IPS DF 19.7 (cell line): ENCODE data around the gene WDR18.

Experiments used
- DNase-seq: peaks from one replicate; pipeline ENCODE4 v3.0.0-alpha.2; 2013; ENCODE audit warnings: low read depth, low spot score

Gene WDR18

GRCh38 chr19:984165-984967 is at the start of gene WDR18:
TSS of gene WDR18 (plus strand) at chr19:984345. CDS start at chr19:984354, 9 bp downstream.
- no peak for DNase-seq

GRCh38 chr19:934865-935479 is 49.2 kb upstream of the WDR18 start:
- DNase-seq, result no peak

DNA sequence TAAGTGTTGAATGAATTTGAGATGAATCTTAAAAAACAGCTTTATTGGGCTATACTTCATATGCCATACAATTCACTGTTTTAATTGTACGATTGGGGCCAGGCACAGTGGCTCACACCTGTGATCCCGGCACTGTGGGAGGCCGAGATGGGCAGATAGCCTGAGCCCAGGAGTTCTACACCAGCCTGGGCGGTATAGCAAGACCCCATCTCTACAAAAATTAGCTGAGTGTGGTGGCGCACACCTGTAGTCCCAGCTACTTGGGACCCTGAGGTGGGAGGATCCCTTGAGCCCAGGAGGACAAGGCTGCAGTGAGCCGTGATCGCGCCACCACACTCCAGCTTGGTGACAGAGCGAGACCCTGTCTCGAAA is 48.0 kb upstream of the WDR18 start:
- DNase-seq, result no peak

- no peak for DNase-seq
Observed at GRCh38 chr19:937259-937694, 46.9 kb upstream of the WDR18 start.

DNA sequence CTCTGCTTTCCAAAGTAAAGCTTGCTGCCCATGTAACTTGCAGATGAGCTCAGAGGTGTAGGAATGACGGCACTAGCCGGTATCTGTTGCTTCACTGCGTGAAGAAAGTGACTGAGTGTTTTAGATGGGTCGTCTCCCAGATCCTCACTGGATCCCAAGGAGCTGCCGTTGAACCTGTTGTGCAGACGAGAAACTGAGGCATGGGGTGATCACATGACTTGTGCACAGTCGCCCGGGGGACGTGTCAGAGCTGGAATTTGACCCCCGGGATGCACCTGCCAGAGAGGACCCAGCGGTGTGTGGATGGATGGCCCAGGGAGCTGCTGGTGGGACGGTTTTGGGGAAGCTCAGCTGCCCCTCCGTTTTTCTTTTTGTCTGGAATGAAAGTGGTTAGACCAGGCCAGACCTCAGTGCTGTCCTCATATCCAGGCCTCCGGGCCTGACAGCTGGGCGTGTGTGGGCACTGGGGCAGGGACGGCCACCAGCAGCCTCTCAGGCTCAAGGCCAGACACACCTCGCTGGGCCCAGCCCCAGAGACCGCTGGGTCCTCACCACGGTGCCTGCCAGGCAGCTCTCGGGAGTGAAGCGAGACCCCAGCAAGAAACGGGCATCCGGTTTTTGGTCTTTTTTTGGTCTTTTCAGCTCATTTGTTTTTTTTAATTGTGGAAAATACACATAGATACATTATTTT is 45.8 kb upstream of the WDR18 start:
- DNase-seq, result no peak

DNA sequence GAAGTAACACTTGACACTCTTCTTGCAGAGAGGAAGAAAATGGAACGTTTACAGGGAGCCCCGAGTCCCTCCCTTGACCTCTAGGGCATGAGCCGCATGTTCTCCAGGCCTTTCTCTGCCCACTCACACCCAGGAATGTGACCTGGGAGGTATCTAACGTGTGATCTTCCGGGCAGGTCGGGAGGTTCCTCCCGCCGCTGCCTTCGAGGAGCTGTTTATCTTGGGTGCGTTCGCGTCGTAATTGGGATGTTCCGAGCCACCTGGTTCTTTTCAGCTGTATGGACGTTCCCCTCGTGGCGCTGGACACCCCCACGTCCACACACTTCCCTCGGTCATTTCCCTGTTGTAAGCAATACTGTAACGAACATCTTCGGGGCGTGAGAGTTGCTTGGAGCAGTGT is 44.7 kb upstream of the WDR18 start:
- DNase-seq, result no peak

DNA sequence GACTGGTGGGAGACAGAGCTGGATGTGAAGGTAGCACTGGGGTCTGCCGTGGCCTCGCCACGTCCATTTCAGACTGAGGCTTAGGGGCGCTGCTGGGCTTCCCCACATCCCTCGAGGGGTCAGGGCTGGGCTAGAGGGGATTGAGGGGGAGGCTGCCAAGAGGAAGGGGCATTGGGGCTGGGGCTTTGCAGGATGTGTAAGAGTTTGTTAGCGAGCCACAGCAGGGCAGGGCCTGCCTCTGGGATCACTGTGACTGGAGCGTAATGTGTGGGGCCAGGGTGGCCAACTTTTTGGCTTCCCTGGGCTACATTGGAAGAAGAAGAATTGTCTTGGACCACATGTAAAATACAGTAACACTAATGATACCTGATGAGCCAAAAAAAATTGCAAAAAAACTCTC is 44.2 kb upstream of the WDR18 start:
- DNase-seq, result no peak

- no peak for DNase-seq
Observed at GRCh38 chr19:940591-941291, 43.4 kb upstream of the WDR18 start.

DNA sequence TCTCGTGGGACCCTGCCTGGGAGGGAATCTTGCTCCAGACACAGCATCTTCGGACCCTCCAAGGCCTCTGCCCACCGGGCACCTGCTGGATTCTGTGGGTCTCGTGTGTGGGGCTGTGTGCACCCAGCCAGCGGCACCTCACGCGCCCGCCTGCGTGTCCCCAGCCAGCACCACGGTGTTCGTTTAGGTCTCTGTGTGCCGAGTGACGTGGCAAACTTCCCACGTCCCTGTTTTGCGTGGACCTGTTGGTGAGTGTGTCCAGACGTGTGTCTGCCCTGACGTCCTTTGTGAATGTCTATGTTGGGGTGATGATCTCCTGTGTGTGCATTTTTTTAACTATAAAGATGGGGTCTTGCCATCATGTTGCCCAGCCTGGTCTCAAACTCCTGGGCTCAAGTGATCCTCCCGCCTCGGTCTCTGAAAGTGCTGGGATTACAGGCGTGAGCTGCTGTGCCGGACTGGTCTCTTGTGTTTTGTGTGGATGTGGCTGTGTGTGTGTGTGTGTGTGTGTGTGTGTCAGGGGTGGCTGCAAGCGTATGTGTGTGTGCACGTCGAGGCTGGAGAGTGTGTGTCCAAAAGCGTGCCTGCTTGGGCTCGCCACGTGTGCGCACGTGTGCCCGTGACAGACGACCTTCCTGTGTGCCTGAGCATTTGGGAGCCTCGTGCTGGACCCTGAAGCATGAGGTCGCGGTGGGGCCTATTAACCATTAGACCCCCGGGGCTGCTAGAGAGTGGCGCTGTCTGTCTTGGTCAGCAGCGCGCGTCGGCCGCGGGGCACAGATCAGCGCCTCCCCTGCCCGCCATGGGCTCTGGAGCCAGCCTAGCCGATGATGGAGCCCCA is 42.6 kb upstream of the WDR18 start:
- DNase-seq, result no peak

GRCh38 chr19:942133-942645 is 42.0 kb upstream of the WDR18 start:
- DNase-seq, result no peak

GRCh38 chr19:943551-944170 is 40.5 kb upstream of the WDR18 start:
- no peak for DNase-seq

- no peak for DNase-seq
Observed at GRCh38 chr19:944171-944567, 40.0 kb upstream of the WDR18 start.

DNA sequence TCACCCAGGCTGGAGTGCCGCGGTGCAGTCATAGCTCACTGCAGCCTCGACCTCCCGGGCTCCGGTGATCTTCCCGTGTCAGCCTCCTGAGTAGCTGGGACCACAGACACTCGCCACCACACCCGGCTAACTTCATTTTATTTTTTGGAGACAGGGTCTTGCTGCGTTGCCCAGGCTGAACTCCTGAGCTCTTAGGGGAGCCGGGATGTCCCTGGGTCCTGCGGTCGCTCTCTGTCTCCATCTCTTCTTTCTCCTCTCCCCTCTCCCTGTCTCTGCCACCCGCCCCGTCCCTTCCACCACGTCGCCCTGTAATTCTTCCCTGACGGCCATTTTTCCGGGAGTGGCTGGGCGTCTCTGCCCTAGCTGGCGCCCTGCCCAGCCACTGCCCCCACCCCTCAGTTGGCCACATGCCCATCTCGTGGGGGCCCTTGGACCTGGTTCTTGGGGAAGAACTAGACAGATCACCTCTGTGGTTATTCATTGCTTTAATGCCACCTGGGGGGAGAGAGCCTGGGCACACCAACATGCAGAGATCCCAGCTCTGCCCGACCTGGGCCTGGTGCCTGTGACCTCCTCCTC is 39.4 kb upstream of the WDR18 start:
- no peak for DNase-seq

DNA sequence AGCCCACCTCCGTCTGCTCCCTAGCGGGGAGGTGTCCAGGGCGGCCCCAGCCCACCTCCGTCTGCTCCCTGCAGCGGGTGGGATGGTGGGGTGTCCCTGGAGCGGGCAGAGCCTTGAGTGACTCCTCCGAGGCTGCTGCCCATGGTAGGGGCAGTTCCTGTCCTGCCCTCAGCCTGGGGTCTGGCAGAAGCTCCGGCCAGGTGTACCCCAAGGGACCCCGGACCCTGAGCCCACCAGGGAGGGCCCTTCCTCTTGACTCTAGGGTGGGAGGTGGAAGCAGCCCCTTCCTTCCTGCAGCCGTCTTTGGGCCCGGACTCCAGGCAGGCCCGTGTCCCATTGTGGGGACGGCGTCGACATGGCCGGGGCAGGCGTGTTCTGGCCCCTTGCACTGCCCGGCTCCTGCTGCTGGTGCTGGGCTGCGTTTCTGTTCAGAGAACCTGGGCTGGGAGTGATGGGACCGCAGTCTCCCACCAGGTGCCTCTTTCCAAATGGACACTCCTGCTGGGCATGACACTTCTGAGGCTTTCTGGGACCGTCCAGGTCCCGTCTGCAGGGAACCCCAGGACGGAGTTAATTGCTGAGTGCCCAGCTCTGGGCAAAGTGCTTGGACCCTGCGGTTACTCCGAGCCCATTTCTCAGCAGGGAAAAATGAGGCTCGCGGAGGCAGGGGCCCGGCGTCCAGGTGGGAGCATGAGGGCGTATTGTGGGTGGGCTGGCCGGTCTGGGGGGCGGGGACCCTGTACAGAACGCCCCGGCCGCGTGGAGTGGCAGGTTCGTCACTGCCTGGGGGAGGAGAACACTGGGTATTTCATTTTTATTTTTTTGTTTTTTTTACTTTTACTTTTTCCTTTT is 38.5 kb upstream of the WDR18 start:
- DNase-seq, result no peak

DNA sequence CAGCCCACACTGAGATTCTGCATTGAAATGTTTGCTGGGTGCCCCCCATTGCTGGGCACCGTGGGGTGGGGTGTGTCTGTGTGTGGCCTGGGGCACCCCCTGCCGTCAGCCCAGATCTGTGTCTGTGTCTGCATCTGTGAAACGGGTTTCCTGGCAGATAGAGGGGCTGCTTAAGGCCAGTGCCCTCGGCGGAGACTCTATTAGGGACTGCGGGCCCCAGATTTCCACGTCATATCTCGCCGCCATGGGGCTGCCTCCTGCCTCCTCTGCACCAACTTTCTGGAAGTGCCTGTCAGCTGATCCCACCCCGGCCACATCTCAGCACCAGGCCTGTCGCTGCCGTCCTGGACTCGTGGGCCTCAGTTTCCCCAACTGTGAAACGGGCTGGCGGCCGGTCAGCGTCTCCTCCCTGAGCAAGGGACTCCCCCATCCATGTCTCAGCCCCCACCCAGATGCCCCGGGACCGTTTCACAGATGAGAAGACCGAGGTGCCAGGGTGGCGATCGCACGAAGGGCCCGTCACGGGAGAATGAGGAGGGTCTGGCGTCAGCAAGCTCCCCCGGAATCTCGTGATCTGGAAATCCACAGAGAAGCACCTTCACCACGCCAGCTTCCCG is 36.9 kb upstream of the WDR18 start:
- no peak for DNase-seq

DNA sequence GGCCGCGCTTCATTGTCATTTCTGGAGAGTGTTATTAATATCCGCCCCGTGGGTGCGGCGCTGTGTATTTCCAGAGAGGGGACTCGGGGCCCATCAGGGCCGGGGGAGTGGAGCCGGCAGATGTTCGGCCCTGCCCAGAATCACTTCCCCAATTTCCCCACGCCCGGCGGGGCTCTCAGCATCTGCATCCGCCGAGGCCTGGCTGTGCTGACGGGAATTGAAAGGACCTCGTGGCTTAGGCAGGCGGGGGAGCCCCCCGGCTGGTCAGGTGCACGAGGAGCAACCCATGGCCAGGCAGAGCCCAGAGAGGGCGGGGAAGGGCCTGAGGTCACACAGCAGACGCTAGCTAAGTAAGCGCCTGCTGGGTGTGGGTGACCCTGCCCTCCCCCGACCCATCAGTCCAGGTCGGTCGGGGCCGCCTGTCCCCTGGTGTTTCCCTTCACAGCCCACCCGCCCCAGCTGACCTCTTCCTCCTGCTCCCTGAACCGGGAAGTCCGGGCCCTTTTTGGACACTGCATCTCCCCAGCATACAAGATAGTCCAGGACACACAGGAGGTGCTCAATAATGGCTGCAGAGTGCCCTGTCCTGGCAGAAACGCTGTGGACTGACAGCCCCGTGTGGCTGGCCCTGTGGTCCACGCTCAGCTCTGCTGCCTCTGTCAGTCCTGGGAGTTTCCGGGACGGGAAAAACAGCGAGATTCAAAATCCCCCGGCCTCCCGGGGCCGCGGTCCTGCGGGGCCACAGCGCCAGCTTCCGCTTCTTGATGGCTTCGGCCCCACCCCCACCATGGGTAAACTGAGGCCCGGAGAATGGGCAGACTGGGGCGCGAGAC is 36.2 kb upstream of the WDR18 start:
- DNase-seq, result no peak

GRCh38 chr19:948842-949496 is 35.2 kb upstream of the WDR18 start:
- DNase-seq, result no peak
